Endothelial cell of umbilical vein (primary cell): Measurements from ENCODE around the gene TFCP2. TPM values are rescaled to one million over a fixed set of nuclear protein-coding genes. Genes with fewer than 3 reads are reported as not detected.
A peak's percentile ranks its signal among the peaks of the same experiment; 100 is the strongest.

Experiments used
- BruUV-seq: library from RNA; stranded (reverse); fragments of 400-500 nt; replicated peaks from 2 replicates; lab custom pipeline; 2021; lab: Mats Ljungman, UMichigan
- CTCF ChIA-PET: fragments of 300-600, 350-600 bp; sonication (Branson Sonifier 250); formaldehyde crosslinking; loops from one replicate; lab custom pipeline; 2021; ENCODE audit warnings: antibody characterized with exemption, inconsistent platforms; lab: Charles Lee
- POLR2A ChIA-PET: fragments of 300-600, 350-600 bp; sonication (Branson Sonifier 250); formaldehyde crosslinking; loops from one replicate; lab custom pipeline; 2021; ENCODE audit warnings: antibody characterized with exemption, inconsistent platforms; lab: Charles Lee
- DNase-seq: peaks from one replicate; pipeline ENCODE4 v3.0.0-alpha.2; 2011; ENCODE audit warnings: low read depth, low spot score
- FAIRE-seq: peaks from 2 replicates; lab custom pipeline; 2011; peaks lifted over from hg19 to GRCh38; lab: Jason Lieb, UNC
- H2AFZ ChIP-seq: 2 replicates; pipeline ENCODE4 v1.6.0; 2012; ENCODE audit warnings: low read depth, low read length, control low read depth, inconsistent platforms
- H3K27ac ChIP-seq: 2 replicates; pipeline ENCODE4 v1.5.1; 2011; ENCODE audit warnings: low read depth, mild to moderate bottlenecking, control low read depth, low read length, moderate library complexity; ENCODE audit not compliant: insufficient read depth
- H3K27me3 ChIP-seq, 2 experiments: 2 replicates each; pipeline versions ENCODE4 v1.6.0 to v1.6.1; 2011; ENCODE audit warnings: low read length in 2 of 2, mixed read lengths in 1 of 2; ENCODE audit not compliant: control insufficient read depth in 2 of 2, insufficient read depth in 2 of 2
- H3K36me3 ChIP-seq, 2 experiments: 2 replicates in 1 of 2; 3 replicates in 1 of 2; pipeline ENCODE4 v1.5.1; 2011; ENCODE audit warnings: low read length in 2 of 2, mild to moderate bottlenecking in 1 of 2, moderate library complexity in 1 of 2; ENCODE audit not compliant: control insufficient read depth in 2 of 2, insufficient read depth in 2 of 2; ENCODE audit errors: extremely low read depth in 1 of 2
- H3K4me1 ChIP-seq: 3 replicates; pipeline ENCODE4 v1.5.1; 2011; ENCODE audit warnings: mild to moderate bottlenecking, low read length; ENCODE audit not compliant: control insufficient read depth, insufficient read depth; ENCODE audit errors: extremely low read depth
- H3K4me2 ChIP-seq: 2 replicates; pipeline ENCODE4 v1.6.1; 2011; ENCODE audit warnings: low read length, control low read depth, mixed read lengths; ENCODE audit not compliant: insufficient read depth
- H3K4me3 ChIP-seq, 3 experiments: fragments of 200-600 bp in 1 of 3; sonication (generic), shearing (Covaris generic) in 1 of 3; replicated peaks in 1 of 3; 2 replicates each; pipeline ENCODE4 v1.5.1; 2011 to 2016; ENCODE audit warnings: control low read depth in 3 of 3, low read length in 3 of 3, mild to moderate bottlenecking in 2 of 3, inconsistent platforms in 1 of 3, low read depth in 1 of 3, moderate library complexity in 1 of 3; ENCODE audit not compliant: insufficient read depth in 1 of 3
- H3K79me2 ChIP-seq: 2 replicates; pipeline ENCODE4 v1.6.0; 2012; ENCODE audit warnings: low read length, inconsistent platforms; ENCODE audit not compliant: control insufficient read depth, insufficient read depth
- H3K9ac ChIP-seq: replicated peaks from 2 replicates; pipeline ENCODE3; 2011; ENCODE audit warnings: low read length, control low read depth; ENCODE audit not compliant: insufficient read depth; ENCODE audit errors: extremely low read depth
- H3K9me1 ChIP-seq: replicated peaks from 3 replicates; pipeline ENCODE4 v1.6.0; 2011; ENCODE audit warnings: mild to moderate bottlenecking, low read length; ENCODE audit not compliant: control insufficient read depth, insufficient read depth; ENCODE audit errors: extremely low read depth
- H3K9me3 ChIP-seq: replicated peaks from 2 replicates; pipeline ENCODE4 v1.5.1; 2012; ENCODE audit warnings: low read length, inconsistent platforms; ENCODE audit not compliant: control insufficient read depth, insufficient read depth
- H4K20me1 ChIP-seq: replicated peaks from 2 replicates; pipeline ENCODE3; 2011; ENCODE audit warnings: mild to moderate bottlenecking, low read length; ENCODE audit not compliant: control insufficient read depth, insufficient read depth; ENCODE audit errors: extremely low read depth
- CTCF ChIP-seq, 2 donors: IDR thresholded peaks; 1 replicate in 1 of 2; 2 replicates in 1 of 2; pipeline ENCODE4 v1.5.1; 2011; ENCODE audit warnings: low read length in 2 of 2, mild to moderate bottlenecking in 2 of 2, moderate library complexity in 2 of 2, control low read depth in 1 of 2, inconsistent platforms in 1 of 2, low read depth in 1 of 2; ENCODE audit not compliant: insufficient read depth in 1 of 2; ENCODE audit errors: extremely low read depth in 1 of 2
- EZH2 ChIP-seq: IDR thresholded peaks from 2 replicates; pipeline ENCODE4 v1.6.1; 2012; ENCODE audit warnings: borderline replicate concordance, low read depth, mild to moderate bottlenecking, moderate library complexity, low read length, inconsistent platforms; ENCODE audit not compliant: severe bottlenecking
- FOS ChIP-seq: IDR thresholded peaks from 2 replicates; pipeline ENCODE4 v1.6.1; 2011; ENCODE audit warnings: mild to moderate bottlenecking, low read length, moderate library complexity, borderline replicate concordance; ENCODE audit not compliant: insufficient read depth
- GATA2 ChIP-seq: IDR thresholded peaks from 2 replicates; pipeline ENCODE4 v1.7.0; 2011; ENCODE audit warnings: low read depth, mild to moderate bottlenecking, moderate library complexity, mixed read lengths, low read length; ENCODE audit not compliant: insufficient read length, insufficient read depth
- JUN ChIP-seq: IDR thresholded peaks from 2 replicates; pipeline ENCODE4 v1.6.1; 2011; ENCODE audit warnings: borderline replicate concordance, low read depth; ENCODE audit not compliant: insufficient read length, insufficient read depth
- MAX ChIP-seq: IDR thresholded peaks from 2 replicates; pipeline ENCODE4 v1.6.1; 2011; ENCODE audit not compliant: insufficient read depth, insufficient read length
- MYC ChIP-seq: IDR thresholded peaks from one replicate; pipeline ENCODE4 v1.6.1; 2011; ENCODE audit warnings: mild to moderate bottlenecking, low read depth, low read length
- POLR2A ChIP-seq: IDR thresholded peaks from 2 replicates; pipeline ENCODE4 v1.6.1; 2012; ENCODE audit warnings: low read depth, mild to moderate bottlenecking, control low read depth, low read length
- POLR2AphosphoS5 ChIP-seq: IDR thresholded peaks from 2 replicates; pipeline ENCODE4 v1.6.1; 2012; ENCODE audit warnings: low read depth, mild to moderate bottlenecking, control low read depth, low read length, moderate library complexity; ENCODE audit not compliant: insufficient read depth
- dilution Hi-C: fragments of 300-500 bp; cut with MboI; formaldehyde crosslinking; loops from one replicate; pipeline ENCODE4 v1.15.0; 2019; ENCODE audit warnings: low sequenced_read_pairs; ENCODE audit not compliant: extremely low pct_ligation_motif_present
- intact Hi-C: fragments of 100-400 bp; cut with micrococcal nuclease; formaldehyde crosslinking; loops from one replicate; pipeline ENCODE4 v1.10.0; 2022
- polyA plus RNA-seq, 4 experiments: library from polyadenylated mRNA; depleted of rRNA in 3 of 4; stranded (reverse) in 3 of 4; unstranded in 1 of 4; fragments of >200 nt; gene quantifications; 2 replicates each; pipeline versions ENCODE4 v1.2.1 to v1.2.3, GENCODE V29; 2011 to 2012; ENCODE audit warnings: missing spikeins in 1 of 4
- total RNA-seq: library from RNA; stranded (reverse); gene quantifications from 2 replicates; pipeline ENCODE4 v1.2.3, GENCODE V29; 2021

The TFCP2 gene
- total and polyA plus RNA-seq, 2 donors (not counting 3 experiments of a cell fraction or from before 2014, with no cell fraction given): 10.2 to 28.6 TPM

DNA sequence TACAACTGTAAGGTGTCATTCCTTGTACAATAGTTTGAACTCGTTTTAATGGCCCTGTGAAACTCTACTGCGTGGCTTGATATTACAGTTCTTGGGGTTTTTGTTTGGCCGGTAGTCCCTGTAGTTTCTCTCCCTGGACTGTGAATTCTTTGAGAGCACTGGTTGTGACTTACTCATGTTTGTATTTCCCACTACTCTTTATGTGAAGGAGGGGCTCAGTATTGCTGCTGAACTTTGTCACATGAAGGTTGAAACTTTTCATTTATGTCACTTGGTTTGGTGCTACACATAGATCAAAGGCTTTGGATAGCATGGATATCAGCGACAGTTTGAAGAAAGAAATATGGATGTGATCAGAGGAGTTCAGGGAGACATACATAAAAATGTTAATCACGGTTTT lies 46.4 kb upstream of the TFCP2 start:
- Histone ChIP-seq H3K9me3 (no peaks in the 10 kb centered on the region), H4K20me1 (no peaks in the 10 kb centered on the region), H3K27ac (no peak overlapping the region), H3K27me3 (no peaks in the 10 kb centered on the region), H3K9me1 (no peaks in the 10 kb centered on the region), H3K9ac (no peak overlapping the region), H3K36me3 (no peaks in the 10 kb centered on the region), H3K4me2 (peak overlapping the region; percentile 84), H2AFZ (peak overlapping the region; percentile 45), H3K4me3 (no peak overlapping the region), H3K79me2 (no peaks in the 10 kb centered on the region), H3K4me1 (peaks cover 16% of the 10 kb centered on the region)
- ChIA-PET CTCF (interaction anchor here (1.2 to 2.4 kb wide), 4 partner anchors 10 to 122 kb away, joined by 3 to 27 read pairs (median 7); no protein-coding TSS in a partner anchor), POLR2A (interaction anchor here (0.9 kb wide), 1 partner anchor 136 kb away, joined by 3 read pairs; the partner anchor contains the start of gene CSRNP2)
- TF ChIP-seq POLR2AphosphoS5 (no peak), GATA2 (no peak), CTCF (IDR thresholded peaks at IDR 0.05; ENCODE audit: extremely low read depth in 1 of 2, insufficient read depth in 1 of 2, low read depth in 1 of 2, low read length in 2 of 2) (no peak), FOS (no peak), MAX (no peak), MYC (no peak), EZH2 (no peak), JUN (no peak), POLR2A (no peak)
- intact Hi-C loops (loop anchor here (2.0 to 5.0 kb wide), 3 partner anchors 19 to 137 kb away; partner anchors contain the start of genes CSRNP2, DAZAP2 and SMAGP), dilution Hi-C loops (no loop called here)
- no TSS peak for BruUV-seq
- FAIRE-seq: no peak
- DNase-seq: no peak
